Stimulated activated CD4-positive, alpha-beta T cell treated with anti-CD3 and anti-CD28 coated beads, Interleukin-15, amount 100 ng/mL, for 48 hours (primary cell): Measurements from ENCODE around the gene CENPVL3.
"Not testable (repeated sequence)": the region's sequence is repeated elsewhere in the genome, so short reads cannot be mapped to it uniquely, and the experiment has no call there.

Source experiments
- DNase-seq, 2 donors: peaks; one replicate each; pipeline ENCODE4 v3.0.0-alpha.2; 2020; ENCODE audit warnings: low read depth in 2 of 2

The CENPVL3 gene

GRCh38 chrX:51618241-51619155 lies at the start of gene CENPVL3:
TSS of gene CENPVL3 (minus strand) at chrX:51618912. CDS start at chrX:51618873, 39 bp downstream.
- not testable (repeated sequence) for DNase-seq

- no peak for DNase-seq
These were observed 47.3 kb upstream of the CENPVL3 start for GRCh38 chrX:51665981-51666380.

GRCh38 chrX:51643377-51643776 lies 24.7 kb upstream of the CENPVL3 start:
- no peak for DNase-seq

- peak in 1 of 2 donors; percentile 16 for DNase-seq
These were observed 22.8 kb upstream of the CENPVL3 start for GRCh38 chrX:51641421-51642021.

DNA sequence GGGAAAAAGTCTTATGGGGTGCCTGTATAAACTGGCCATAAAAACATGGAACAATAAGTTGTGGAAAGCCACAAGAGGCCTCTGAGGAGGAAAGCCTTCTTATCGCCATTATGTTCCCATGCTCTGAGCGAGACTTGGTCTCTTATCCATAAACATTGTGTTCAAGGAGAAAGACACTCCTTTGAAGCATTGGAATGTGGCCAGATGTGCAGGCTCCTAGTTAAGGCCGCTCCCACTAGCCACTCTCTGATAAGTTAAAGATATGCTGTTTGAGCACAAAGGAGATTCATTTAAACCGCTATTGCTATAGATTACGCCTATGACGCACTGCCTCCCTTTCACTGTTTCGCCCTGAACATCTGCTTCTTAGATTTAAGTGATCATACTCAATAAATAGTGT lies 17.8 kb upstream of the CENPVL3 start:
- not testable (repeated sequence) for DNase-seq

DNA sequence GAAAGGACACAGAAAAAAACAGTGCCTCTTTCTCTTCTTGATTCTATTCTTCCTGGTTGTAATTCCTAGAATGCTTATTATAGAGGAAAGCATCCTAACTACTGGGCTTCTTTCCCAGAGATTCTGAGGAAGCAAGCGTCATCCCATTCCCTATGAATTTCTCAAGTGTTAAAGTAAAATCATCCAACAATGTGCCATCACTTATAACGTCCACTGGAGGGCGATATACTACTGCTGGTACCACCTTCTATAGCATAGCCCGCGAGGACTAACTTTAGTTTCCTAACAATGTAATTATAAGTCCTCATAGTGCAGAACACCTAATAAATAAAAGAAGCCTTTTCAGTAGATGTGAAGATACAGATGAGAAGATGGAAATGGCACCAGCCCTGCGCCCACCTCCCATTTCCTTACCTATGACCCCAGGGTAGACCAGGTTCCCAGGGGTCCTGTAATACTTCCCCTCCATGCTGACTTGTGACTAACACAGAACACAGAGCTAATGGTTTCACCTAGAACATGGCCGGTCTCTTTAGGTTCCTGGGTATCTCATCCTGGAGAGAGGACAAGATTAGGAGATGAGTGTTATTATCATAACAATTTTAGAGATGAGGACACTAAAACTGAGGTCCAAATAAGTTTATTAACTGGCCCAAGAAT lies 4.2 kb downstream of the CENPVL3 start:
- no peak for DNase-seq

GRCh38 chrX:51608766-51609165 lies 9.9 kb downstream of the CENPVL3 start:
- DNase-seq, result no peak

- DNase-seq, result peak in 1 of 2 donors; percentile 12
These were observed 10.6 kb downstream of the CENPVL3 start for GRCh38 chrX:51608126-51608525.

- DNase-seq, result no peak
These were observed 12.3 kb downstream of the CENPVL3 start for GRCh38 chrX:51606446-51606845.

DNA sequence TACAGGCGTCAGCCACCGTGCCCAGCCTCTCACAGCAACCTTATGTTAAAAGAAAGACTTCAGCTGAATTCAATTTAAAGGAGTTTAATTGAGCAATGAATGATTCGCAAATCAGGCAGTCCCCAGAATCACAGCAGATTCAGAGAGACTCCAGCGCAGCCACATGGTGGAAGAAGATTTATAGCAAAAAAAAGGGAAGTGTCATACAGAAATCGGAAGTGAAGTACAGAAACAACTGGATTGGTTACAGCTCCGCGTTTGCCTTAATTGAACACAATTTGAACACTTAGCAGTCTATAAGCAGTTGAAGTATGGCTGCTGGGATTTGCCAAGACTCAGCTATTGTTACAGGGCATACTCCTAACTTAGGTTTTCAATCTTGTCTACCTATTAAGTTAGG lies 19.8 kb downstream of the CENPVL3 start:
- no peak for DNase-seq

DNA sequence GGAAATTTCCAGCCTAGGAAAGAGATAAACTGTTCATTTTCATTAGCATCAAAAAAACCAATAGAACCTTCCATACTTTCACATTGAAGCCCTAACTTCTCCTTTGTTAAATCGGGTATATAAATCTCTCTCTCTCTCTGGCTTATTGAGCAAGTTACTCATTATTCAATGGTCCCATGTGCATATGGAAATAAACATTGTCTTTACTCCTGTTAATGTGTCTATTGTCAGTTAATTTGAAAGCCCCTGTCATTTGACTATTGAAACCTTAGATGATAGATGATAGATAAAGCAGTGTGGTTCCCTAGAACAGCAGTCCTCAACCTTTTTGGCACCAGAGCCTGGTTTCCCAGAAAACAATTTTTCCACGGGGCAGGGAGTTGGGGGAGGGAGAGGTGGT lies 46.8 kb downstream of the CENPVL3 start:
- no peak for DNase-seq

GRCh38 chrX:51569561-51569960 lies 49.2 kb downstream of the CENPVL3 start:
- no peak for DNase-seq

DNA sequence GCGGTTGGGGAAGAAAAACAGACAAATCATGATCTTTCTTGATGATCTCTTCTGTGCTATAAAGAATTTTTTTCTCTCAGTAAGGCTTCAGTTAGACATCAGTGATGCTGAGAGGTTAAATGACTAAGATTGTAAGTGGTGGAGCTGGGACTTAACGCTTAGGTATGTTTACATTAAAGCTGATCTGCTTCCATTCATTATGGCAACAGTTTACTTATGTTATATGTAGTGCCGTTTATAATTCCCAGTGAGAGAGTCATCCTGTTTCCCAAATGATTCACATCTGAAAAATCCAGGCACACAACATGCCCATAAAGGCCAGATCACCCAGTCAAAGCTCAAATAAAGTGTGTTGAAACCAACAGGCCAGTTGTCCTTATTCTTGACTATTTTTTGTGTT lies 50.1 kb downstream of the CENPVL3 start:
- DNase-seq, result no peak
